ENCODE data around the gene ZNF280C.

DNA sequence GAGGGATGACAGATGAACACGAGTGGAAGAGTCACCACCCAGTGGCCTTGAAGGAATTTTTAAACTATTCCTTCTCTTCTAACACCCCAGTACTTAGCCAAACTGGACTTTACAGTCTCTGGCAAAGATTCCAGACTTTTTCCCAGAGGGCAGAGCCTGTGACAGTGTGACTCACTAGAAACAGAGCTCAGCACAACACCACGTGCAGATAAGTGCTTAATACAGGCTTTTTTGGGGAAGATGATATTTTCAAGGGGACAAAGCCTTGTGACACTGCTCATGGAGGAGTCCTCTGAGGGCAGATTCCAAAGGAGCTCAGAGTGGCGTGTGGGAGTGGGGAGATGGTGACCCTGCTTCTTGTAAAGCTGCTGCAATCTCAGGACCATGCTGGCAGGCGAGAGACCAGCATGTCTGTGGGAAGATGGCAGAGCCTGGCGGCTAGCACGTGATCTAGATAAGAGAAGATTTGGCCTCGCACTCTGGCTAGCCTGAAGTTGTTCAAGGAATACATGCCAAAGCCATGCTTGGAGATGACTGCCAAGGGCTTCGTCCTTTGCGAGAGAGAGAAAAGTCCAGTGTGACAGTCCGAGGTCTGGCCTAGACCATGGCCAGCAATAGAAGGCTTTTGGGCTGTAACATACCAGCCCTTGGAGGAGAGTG, 94.5 kb downstream of the ZNF280C start:
- TF ChIP-seq, protein P1, sequence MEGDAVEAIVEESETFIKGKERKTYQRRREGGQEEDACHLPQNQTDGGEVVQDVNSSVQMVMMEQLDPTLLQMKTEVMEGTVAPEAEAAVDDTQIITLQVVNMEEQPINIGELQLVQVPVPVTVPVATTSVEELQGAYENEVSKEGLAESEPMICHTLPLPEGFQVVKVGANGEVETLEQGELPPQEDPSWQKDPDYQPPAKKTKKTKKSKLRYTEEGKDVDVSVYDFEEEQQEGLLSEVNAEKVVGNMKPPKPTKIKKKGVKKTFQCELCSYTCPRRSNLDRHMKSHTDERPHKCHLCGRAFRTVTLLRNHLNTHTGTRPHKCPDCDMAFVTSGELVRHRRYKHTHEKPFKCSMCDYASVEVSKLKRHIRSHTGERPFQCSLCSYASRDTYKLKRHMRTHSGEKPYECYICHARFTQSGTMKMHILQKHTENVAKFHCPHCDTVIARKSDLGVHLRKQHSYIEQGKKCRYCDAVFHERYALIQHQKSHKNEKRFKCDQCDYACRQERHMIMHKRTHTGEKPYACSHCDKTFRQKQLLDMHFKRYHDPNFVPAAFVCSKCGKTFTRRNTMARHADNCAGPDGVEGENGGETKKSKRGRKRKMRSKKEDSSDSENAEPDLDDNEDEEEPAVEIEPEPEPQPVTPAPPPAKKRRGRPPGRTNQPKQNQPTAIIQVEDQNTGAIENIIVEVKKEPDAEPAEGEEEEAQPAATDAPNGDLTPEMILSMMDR (IDR thresholded peaks at IDR 0.05) = no peak
- TF ChIP-seq POLR2A (IDR thresholded peaks at IDR 0.05) (no peak), POLR2AphosphoS5 (IDR thresholded peaks at IDR 0.05) (no peak), EP300 (IDR thresholded peaks at IDR 0.05) (no peak)
